HG02759 (cell line): Measurements from ENCODE around the gene GDPD3.

ENCODE experiments used
- ATAC-seq: cut with Tn5 transposase; IDR thresholded peaks from one replicate; pipeline ENCODE4 v1.9.1; 2021; ENCODE audit warnings: mild to moderate bottlenecking, moderate library complexity; ENCODE audit not compliant: unreplicated experiment

GDPD3 gene

GRCh38 chr16:30096105-30096861 is 17.1 kb downstream of the GDPD3 start, which contains the start of gene YPEL3:
TSS of gene YPEL3 (minus strand) at chr16:30096213. CDS start at chr16:30095482, 731 bp downstream.
- ATAC-seq = peak; percentile 65

- no peak for ATAC-seq
Measured at GRCh38 chr16:30095166-30096078, 17.9 kb downstream of the GDPD3 start.

- no peak for ATAC-seq
Measured at GRCh38 chr16:30094541-30095165, 18.7 kb downstream of the GDPD3 start.

GRCh38 chr16:30092373-30093010 is 20.8 kb downstream of the GDPD3 start:
- ATAC-seq = peak; percentile 42

GRCh38 chr16:30091474-30092372 is 21.6 kb downstream of the GDPD3 start, which contains the start of gene TBX6:
TSS of gene TBX6 (minus strand) at chr16:30091924. CDS start at chr16:30091193, 731 bp downstream.
- peak; percentile 67 for ATAC-seq

GRCh38 chr16:30090610-30091331 is 22.6 kb downstream of the GDPD3 start:
- no peak for ATAC-seq

GRCh38 chr16:30088832-30089624 is 24.3 kb downstream of the GDPD3 start:
- no peak for ATAC-seq

- ATAC-seq = no peak
Measured at GRCh38 chr16:30088237-30088831, 25.0 kb downstream of the GDPD3 start.

- no peak for ATAC-seq
Measured at GRCh38 chr16:30087181-30087898, 26.0 kb downstream of the GDPD3 start.

GRCh38 chr16:30086291-30087140 is 26.8 kb downstream of the GDPD3 start:
- ATAC-seq = no peak

GRCh38 chr16:30085820-30086219 is 27.5 kb downstream of the GDPD3 start:
- no peak for ATAC-seq

- ATAC-seq = no peak
Measured at GRCh38 chr16:30085247-30085646, 28.1 kb downstream of the GDPD3 start.

GRCh38 chr16:30084816-30085159 is 28.5 kb downstream of the GDPD3 start:
- ATAC-seq = no peak

- no peak for ATAC-seq
Measured at GRCh38 chr16:30084096-30084815, 29.1 kb downstream of the GDPD3 start.

- no peak for ATAC-seq
Measured at GRCh38 chr16:30083216-30084055, 29.9 kb downstream of the GDPD3 start.
